IMR-90 (cell line): ENCODE data around the gene PYROXD2. TPM values are rescaled to one million over a fixed set of nuclear protein-coding genes. Genes with fewer than 3 reads are reported as not detected.

ENCODE experiments used
- ATAC-seq: fragments of 200-7000 bp; cut with Tn5 transposase; 2 replicates; pipeline ENCODE4 v1.9.1; 2020; ENCODE audit warnings: low read depth, mild to moderate bottlenecking, moderate library complexity
- BruUV-seq: library from RNA; stranded (reverse); fragments of 400-500 nt; replicated peaks from 2 replicates; lab custom pipeline; 2021; lab: Mats Ljungman, UMichigan
- CTCF ChIA-PET: fragments of 300-600 bp; formaldehyde crosslinking; extraction: SDS; loops from one replicate; lab custom pipeline; 2021; ENCODE audit warnings: antibody characterized with exemption; lab: Yijun Ruan, JAX
- POLR2A ChIA-PET: fragments of 300-600 bp; sonication (Branson Sonifier 250); formaldehyde crosslinking; loops from one replicate; lab custom pipeline; 2022; ENCODE audit warnings: antibody characterized with exemption; ENCODE audit not compliant: unreplicated experiment; lab: Charles Lee
- DNase-seq: peaks from one replicate; pipeline ENCODE4 v3.0.0; 2013
- H2AFZ ChIP-seq: replicated peaks from 2 replicates; pipeline ENCODE3; 2013; ENCODE audit warnings: low read length, mild to moderate bottlenecking; ENCODE audit not compliant: poor library complexity
- H2AK5ac ChIP-seq: 2 replicates; pipeline ENCODE4 v1.6.1; 2013; ENCODE audit warnings: low read depth, low read length, inconsistent platforms
- H2AK9ac ChIP-seq: replicated peaks from 2 replicates; pipeline ENCODE3; 2013; ENCODE audit warnings: mild to moderate bottlenecking, low read depth, low read length, moderate library complexity; ENCODE audit not compliant: poor library complexity
- H2BK120ac ChIP-seq: 2 replicates; pipeline ENCODE4 v1.6.1; 2013; ENCODE audit warnings: low read depth, low read length, inconsistent platforms
- H2BK15ac ChIP-seq: 3 replicates; pipeline ENCODE4 v1.6.1; 2013; ENCODE audit warnings: low read depth, low read length, inconsistent platforms
- H2BK20ac ChIP-seq: 2 replicates; pipeline ENCODE4 v1.6.1; 2013; ENCODE audit warnings: low read depth, mild to moderate bottlenecking, inconsistent platforms, low read length, moderate library complexity
- H2BK5ac ChIP-seq: 2 replicates; pipeline ENCODE4 v1.6.1; 2013; ENCODE audit warnings: mild to moderate bottlenecking, low read depth, low read length, inconsistent platforms; ENCODE audit not compliant: poor library complexity, severe bottlenecking
- H3K14ac ChIP-seq: replicated peaks from 2 replicates; pipeline ENCODE4 v1.6.1; 2013; ENCODE audit warnings: low read depth, low read length, inconsistent platforms
- H3K18ac ChIP-seq: 2 replicates; pipeline ENCODE4 v1.6.1; 2013; ENCODE audit warnings: low read depth, low read length, control low read depth
- H3K23ac ChIP-seq: 2 replicates; pipeline ENCODE4 v1.6.1; 2013; ENCODE audit warnings: low read depth, low read length, inconsistent platforms
- H3K27ac ChIP-seq: 2 replicates; pipeline ENCODE4 v1.5.1; 2013; ENCODE audit warnings: mild to moderate bottlenecking, control low read depth, low read length; ENCODE audit not compliant: insufficient read depth
- H3K27me3 ChIP-seq: 2 replicates; pipeline ENCODE4 v1.6.1; 2013; ENCODE audit warnings: low read length; ENCODE audit not compliant: control insufficient read depth, insufficient read depth
- H3K36me3 ChIP-seq: 2 replicates; pipeline ENCODE4 v1.6.1; 2013; ENCODE audit warnings: low read length, mixed read lengths; ENCODE audit not compliant: control insufficient read depth, insufficient read depth
- H3K4ac ChIP-seq: 2 replicates; pipeline ENCODE4 v1.6.1; 2013; ENCODE audit warnings: low read depth, low read length, inconsistent platforms
- H3K4me1 ChIP-seq: 2 replicates; pipeline ENCODE4 v1.6.1; 2013; ENCODE audit warnings: low read length, mixed read lengths; ENCODE audit not compliant: control insufficient read depth, insufficient read depth
- H3K4me2 ChIP-seq: 2 replicates; pipeline ENCODE4 v1.6.1; 2013; ENCODE audit warnings: low read depth, mild to moderate bottlenecking, control low read depth, low read length, moderate library complexity
- H3K4me3 ChIP-seq: 2 replicates; pipeline ENCODE4 v1.5.1; 2013; ENCODE audit warnings: low read depth, mild to moderate bottlenecking, control low read depth, low read length, moderate library complexity; ENCODE audit not compliant: insufficient read depth
- H3K56ac ChIP-seq: 2 replicates; pipeline ENCODE4 v1.6.1; 2013; ENCODE audit warnings: low read length, inconsistent platforms; ENCODE audit not compliant: insufficient read depth; ENCODE audit errors: extremely low read depth
- H3K79me1 ChIP-seq, 2 experiments: 2 replicates each; pipeline ENCODE4 v1.6.1; 2013; ENCODE audit warnings: low read length in 2 of 2, inconsistent platforms in 1 of 2, low read depth in 1 of 2
- H3K9ac ChIP-seq: 2 replicates; pipeline ENCODE4 v1.6.1; 2013; ENCODE audit warnings: low read depth, low read length, control low read depth
- H3K9me1 ChIP-seq: 2 replicates; pipeline ENCODE4 v1.6.1; 2013; ENCODE audit warnings: low read length, inconsistent platforms; ENCODE audit not compliant: insufficient read depth
- H3K9me3 ChIP-seq: 2 replicates; pipeline ENCODE4 v1.6.1; 2013; ENCODE audit warnings: low read length; ENCODE audit not compliant: control insufficient read depth, insufficient read depth
- H4K20me1 ChIP-seq: 2 replicates; pipeline ENCODE4 v1.6.1; 2013; ENCODE audit warnings: low read length, inconsistent platforms; ENCODE audit not compliant: insufficient read depth
- H4K5ac ChIP-seq: 2 replicates; pipeline ENCODE4 v1.6.1; 2013; ENCODE audit warnings: mild to moderate bottlenecking, low read depth, low read length, control low read depth
- H4K8ac ChIP-seq, 2 experiments: 2 replicates each; pipeline ENCODE4 v1.6.1; 2013; ENCODE audit warnings: low read depth in 2 of 2, low read length in 2 of 2, control low read depth in 1 of 2, inconsistent platforms in 1 of 2
- H4K91ac ChIP-seq: 2 replicates; pipeline ENCODE4 v1.6.1; 2013; ENCODE audit warnings: low read depth, low read length, inconsistent platforms; ENCODE audit not compliant: insufficient read depth
- BHLHE40 ChIP-seq: fragments of 150-350 bp; IDR thresholded peaks from 2 replicates; pipeline ENCODE4 v1.6.1; 2016; ENCODE audit warnings: mild to moderate bottlenecking, low read depth, low read length
- CEBPB ChIP-seq: IDR thresholded peaks from 2 replicates; pipeline ENCODE4 v1.6.1; 2012; ENCODE audit warnings: low read depth, low read length, improper control_type of control experiment
- CTCF ChIP-seq: conservative IDR thresholded peaks from 2 replicates; pipeline ENCODE4 v1.5.1; 2012; ENCODE audit warnings: mild to moderate bottlenecking, low read depth, low read length, improper control_type of control experiment
- MAZ ChIP-seq: IDR thresholded peaks from 2 replicates; pipeline ENCODE4 v1.6.1; 2012; ENCODE audit warnings: low read depth, mild to moderate bottlenecking, low read length, improper control_type of control experiment, moderate library complexity, borderline replicate concordance
- MXI1 ChIP-seq: IDR thresholded peaks from 2 replicates; pipeline ENCODE4 v1.6.1; 2012; ENCODE audit warnings: low read depth, mild to moderate bottlenecking, low read length, moderate library complexity, borderline replicate concordance
- NFE2L2 ChIP-seq: fragments of 150-350 bp; IDR thresholded peaks from 2 replicates; pipeline ENCODE4 v1.6.1; 2016; ENCODE audit warnings: low read depth, mild to moderate bottlenecking, low read length
- POLR2A ChIP-seq: IDR thresholded peaks from 2 replicates; pipeline ENCODE4 v1.6.1; 2012; ENCODE audit warnings: mild to moderate bottlenecking, low read depth, low read length
- RCOR1 ChIP-seq: IDR thresholded peaks from 2 replicates; pipeline ENCODE4 v1.6.1; 2012; ENCODE audit warnings: mild to moderate bottlenecking, low read length, improper control_type of control experiment; ENCODE audit not compliant: insufficient replicate concordance
- RFX5 ChIP-seq: IDR thresholded peaks from 2 replicates; pipeline ENCODE4 v1.8.0; 2012; ENCODE audit warnings: low read depth, mild to moderate bottlenecking, low read length, moderate library complexity
- SMC3 ChIP-seq: fragments of 150-350 bp; IDR thresholded peaks from 2 replicates; pipeline ENCODE4 v1.6.1; 2016; ENCODE audit warnings: low read depth, mild to moderate bottlenecking, antibody characterized with exemption, low read length, moderate library complexity
- WGBS, 2 experiments: methylation state at CpG; one replicate each; pipeline versions ENCODE4 v1.1.5 to v1.1.7; 2013; ENCODE audit warnings: missing lambda C conversion rate in 2 of 2; ENCODE audit not compliant: insufficient read length in 1 of 2; ENCODE audit errors: extremely low coverage in 2 of 2; 5-methylcytosine and 5-hydroxymethylcytosine counted together
- dilution Hi-C: fragments of 300-500 bp; cut with HindIII; formaldehyde crosslinking; loops from one replicate; pipeline ENCODE4 v1.14.3; 2018; ENCODE audit warnings: low sequenced_read_pairs; ENCODE audit not compliant: unreplicated experiment
- in situ Hi-C: fragments of 300-500 bp; cut with MboI; formaldehyde crosslinking; loops from 3 replicates; pipeline ENCODE4 v1.14.3; 2019; ENCODE audit warnings: low sequenced_read_pairs, inconsistent platforms, mixed read lengths
- intact Hi-C: fragments of 100-400 bp; cut with micrococcal nuclease; formaldehyde crosslinking; loops from 2 replicates; pipeline ENCODE4 v1.10.0; 2022
- polyA plus RNA-seq, 3 experiments: library from polyadenylated mRNA; depleted of rRNA; stranded (reverse); fragments of >200 nt; gene quantifications; 2 replicates each; pipeline ENCODE4 v1.2.3, GENCODE V29; 2012; ENCODE audit warnings: low replicate concordance in 1 of 3
- total RNA-seq: library from RNA; depleted of rRNA; stranded (reverse); fragments of >200 nt; gene quantifications from 2 replicates; pipeline ENCODE4 v1.2.3, GENCODE V29; 2012
- TF ChIP-seq, protein P1 (sequence below): fragments of 150-350 bp; IDR thresholded peaks from 2 replicates; pipeline ENCODE4 v1.6.1; 2016; ENCODE audit warnings: low read depth, mild to moderate bottlenecking, low read length, moderate library complexity, borderline replicate concordance

The PYROXD2 gene
- total and polyA plus RNA-seq, 2 of the 4 experiments (the other 2 are of a cell fraction), result 6.5 to 16.3 TPM

DNA sequence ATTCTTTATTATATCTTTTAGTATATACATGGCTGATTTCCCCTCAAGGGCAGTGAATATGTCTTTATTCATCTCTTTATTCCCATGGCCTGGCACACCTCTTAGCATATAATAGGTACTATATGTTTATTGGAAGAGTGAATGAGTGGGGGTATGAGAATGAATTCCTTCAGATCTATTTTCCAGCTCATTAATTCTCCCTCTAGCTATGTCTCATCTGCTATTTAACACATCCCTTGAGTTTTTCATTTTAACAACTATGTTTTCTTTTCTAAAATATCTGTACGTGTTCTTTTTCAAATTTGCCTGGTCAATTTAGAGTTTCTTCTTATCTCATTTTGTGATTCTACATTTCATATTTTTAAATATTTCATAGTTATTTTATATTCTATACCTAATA is 17.3 kb upstream of the PYROXD2 start:
- Histone ChIP-seq H2AFZ (no peak overlapping the region), H3K4me3 (no peak overlapping the region), H3K27me3 (no peaks in the 10 kb centered on the region), H3K79me1 (peaks cover under 1 to 3% of the 10 kb centered on the region in 2 experiments; a peak in 2 of 4 replicates), H4K91ac (no peak overlapping the region), H3K23ac (no peak overlapping the region), H2AK9ac (no peak overlapping the region), H2AK5ac (no peak overlapping the region), H3K18ac (no peak overlapping the region), H3K14ac (no peak overlapping the region), H4K8ac (no peak overlapping the region), H2BK120ac (no peak overlapping the region), H2BK20ac (no peak overlapping the region), H3K56ac (no peak overlapping the region), H3K36me3 (peaks cover 58% of the 10 kb centered on the region), H3K9me3 (no peaks in the 10 kb centered on the region), H4K5ac (no peak overlapping the region), H2BK15ac (no peak overlapping the region), H4K20me1 (no peaks in the 10 kb centered on the region), H3K4ac (no peak overlapping the region), H3K9ac (no peak overlapping the region), H3K9me1 (peaks cover 12% of the 10 kb centered on the region), H3K4me1 (peaks cover 9% of the 10 kb centered on the region; the same call in 1 of the 2 replicates), H3K4me2 (no peak overlapping the region), H3K27ac (no peak overlapping the region), H2BK5ac (no peak overlapping the region)
- ATAC-seq, result no peak
- ChIA-PET POLR2A (no interaction called here), CTCF (interaction anchor here (0.7 to 0.8 kb wide), 2 partner anchors 10 to 16 kb away, joined by 3 to 5 read pairs; no protein-coding TSS in a partner anchor)
- intact Hi-C loops, result no loop called here
- dilution Hi-C loops, result no loop called here
- in situ Hi-C loops, result no loop called here
- BruUV-seq, result no TSS peak
- TF ChIP-seq SMC3 (no peak), CTCF (no peak), BHLHE40 (no peak), RCOR1 (no peak), POLR2A (no peak), MAZ (no peak), MXI1 (no peak), CEBPB (no peak), NFE2L2 (no peak), RFX5 (no peak)
- TF ChIP-seq, protein P1, sequence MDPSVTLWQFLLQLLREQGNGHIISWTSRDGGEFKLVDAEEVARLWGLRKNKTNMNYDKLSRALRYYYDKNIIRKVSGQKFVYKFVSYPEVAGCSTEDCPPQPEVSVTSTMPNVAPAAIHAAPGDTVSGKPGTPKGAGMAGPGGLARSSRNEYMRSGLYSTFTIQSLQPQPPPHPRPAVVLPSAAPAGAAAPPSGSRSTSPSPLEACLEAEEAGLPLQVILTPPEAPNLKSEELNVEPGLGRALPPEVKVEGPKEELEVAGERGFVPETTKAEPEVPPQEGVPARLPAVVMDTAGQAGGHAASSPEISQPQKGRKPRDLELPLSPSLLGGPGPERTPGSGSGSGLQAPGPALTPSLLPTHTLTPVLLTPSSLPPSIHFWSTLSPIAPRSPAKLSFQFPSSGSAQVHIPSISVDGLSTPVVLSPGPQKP, result no peak
- DNase-seq, result no peak
- WGBS, 2 experiments, result no CpG with 5 or more reads among the region's 1 CpG
